A549 (cell line): Measurements from ENCODE around the gene CEP72. TPM values are rescaled to one million over a fixed set of nuclear protein-coding genes. Genes with fewer than 3 reads are reported as not detected.

ENCODE experiments used
- ATAC-seq, 2 experiments: fragments of 200-7000 bp in 1 of 2; fragments of >200 bp in 1 of 2; cut with Nextera tagmentation in 1 of 2; cut with Tn5 transposase in 1 of 2; 3 replicates each; pipeline versions ENCODE4 v1.8.0 to v1.9.1; 2018 to 2020; ENCODE audit warnings: mild to moderate bottlenecking in 1 of 2, moderate library complexity in 1 of 2
- CTCF ChIA-PET: fragments of 300-600 bp; sonication (Branson Sonifier 250); formaldehyde crosslinking; extraction: SDS; loops from one replicate; lab custom pipeline; 2021; ENCODE audit warnings: antibody characterized with exemption, inconsistent platforms; lab: Yijun Ruan, JAX
- POLR2A ChIA-PET: fragments of 350-600 bp; formaldehyde crosslinking; extraction: SDS; loops from one replicate; lab custom pipeline; 2021; ENCODE audit warnings: antibody characterized with exemption, inconsistent platforms; lab: Yijun Ruan, JAX
- DNase-seq, 2 experiments: peaks; one replicate each; pipeline versions ENCODE4 v3.0.0 to v3.0.0-alpha.2; 2011 to 2016; ENCODE audit warnings: low read depth in 1 of 2, low spot score in 1 of 2
- FAIRE-seq: peaks from 2 replicates; lab custom pipeline; 2011; peaks lifted over from hg19 to GRCh38; lab: Jason Lieb, UNC
- H3K27ac ChIP-seq, 2 experiments: fragments of >200 bp; sonication (Bioruptor Twin); formaldehyde crosslinking; 3 replicates each; pipeline ENCODE4 v1.5.1; 2016 to 2017
- H3K4me1 ChIP-seq: fragments of >200 bp; sonication (Bioruptor Twin); formaldehyde crosslinking; 3 replicates; pipeline ENCODE4 v1.6.1; 2016
- H3K4me2 ChIP-seq: fragments of >200 bp; sonication (Bioruptor Twin); formaldehyde crosslinking; 3 replicates; pipeline ENCODE4 v1.6.1; 2016
- H3K4me3 ChIP-seq: fragments of >200 bp; sonication (Bioruptor Twin); formaldehyde crosslinking; 3 replicates; pipeline ENCODE4 v1.5.1; 2016
- H3K9me3 ChIP-seq: fragments of >200 bp; sonication (Bioruptor Twin); formaldehyde crosslinking; 3 replicates; pipeline ENCODE4 v1.6.1; 2016
- BCL3 ChIP-seq: fragments of >200 bp; sonication (Bioruptor Twin); formaldehyde crosslinking; IDR thresholded peaks from 3 replicates; pipeline ENCODE4 v1.6.1; 2016
- CBX2 ChIP-seq: fragments of 200-600 bp; sonication (generic); IDR thresholded peaks from 2 replicates; pipeline ENCODE4 v1.6.1; 2016; ENCODE audit warnings: low read depth, mild to moderate bottlenecking, borderline replicate concordance
- CEBPB ChIP-seq, 2 experiments: fragments of >200 bp in 1 of 2; sonication (Bioruptor Twin) in 1 of 2; formaldehyde crosslinking in 1 of 2; IDR thresholded peaks; 2 replicates each; pipeline ENCODE4 v1.6.1; 2012 to 2016
- EP300 ChIP-seq, 2 experiments: fragments of >200 bp; sonication (Bioruptor Twin); formaldehyde crosslinking; IDR thresholded peaks; 2 replicates in 1 of 2; 3 replicates in 1 of 2; pipeline ENCODE4 v1.6.1; 2016 to 2017
- FOXS1 ChIP-seq: fragments of 250-450 bp; sonication (Bioruptor Pico); IDR thresholded peaks from 2 replicates; pipeline ENCODE4 v1.5.0; 2020; ENCODE audit warnings: mild to moderate bottlenecking, moderate library complexity
- GATA3 ChIP-seq: IDR thresholded peaks from 2 replicates; pipeline ENCODE4 v1.6.1; 2012; ENCODE audit warnings: borderline replicate concordance
- HES2 ChIP-seq: fragments of >200 bp; sonication (Bioruptor Twin); formaldehyde crosslinking; IDR thresholded peaks from 2 replicates; pipeline ENCODE4 v1.6.1; 2016
- HEYL ChIP-seq: fragments of 250-450 bp; sonication (Bioruptor Pico); IDR thresholded peaks from 2 replicates; pipeline ENCODE4 v1.8.0; 2021; ENCODE audit warnings: mild to moderate bottlenecking, moderate library complexity
- HOXB13 ChIP-seq: fragments of 250-450 bp; sonication (Bioruptor Pico); IDR thresholded peaks from 2 replicates; pipeline ENCODE4 v1.5.0; 2020; ENCODE audit warnings: low read depth, mild to moderate bottlenecking, moderate library complexity
- KDM1A ChIP-seq: fragments of 200-600 bp; sonication (generic); IDR thresholded peaks from 2 replicates; pipeline ENCODE4 v1.6.1; 2016; ENCODE audit warnings: low read depth, mild to moderate bottlenecking
- MAZ ChIP-seq: fragments of 150-350 bp; IDR thresholded peaks from 2 replicates; pipeline ENCODE4 v1.6.1; 2014; ENCODE audit warnings: antibody characterized with exemption, low read depth, low read length, borderline replicate concordance
- NPAS2 ChIP-seq: fragments of 250-450 bp; sonication (Bioruptor Pico); IDR thresholded peaks from 2 replicates; pipeline ENCODE4 v1.8.0; 2022; ENCODE audit warnings: mild to moderate bottlenecking, moderate library complexity, borderline replicate concordance
- POLR2AphosphoS2 ChIP-seq: conservative IDR thresholded peaks from 2 replicates; pipeline ENCODE4 v1.6.1; 2012; ENCODE audit warnings: low read length, improper control_type of control experiment, inconsistent platforms
- RAD21 ChIP-seq, 2 experiments: fragments of >200 bp in 1 of 2; sonication (Bioruptor Twin) in 1 of 2; formaldehyde crosslinking in 1 of 2; IDR thresholded peaks in 1 of 2; conservative IDR thresholded peaks in 1 of 2; 2 replicates in 1 of 2; 3 replicates in 1 of 2; pipeline ENCODE4 v1.6.1; 2012 to 2018; ENCODE audit warnings: inconsistent platforms in 1 of 2
- RCOR1 ChIP-seq: fragments of 150-350 bp; IDR thresholded peaks from 2 replicates; pipeline ENCODE4 v1.6.1; 2014; ENCODE audit warnings: antibody characterized with exemption, low read length, low read depth
- REST ChIP-seq: fragments of 200-600 bp; sonication (generic); IDR thresholded peaks from 2 replicates; pipeline ENCODE4 v1.6.1; 2016; ENCODE audit warnings: antibody characterized with exemption, mild to moderate bottlenecking, moderate library complexity
- RFX5 ChIP-seq: fragments of 450-650 bp; IDR thresholded peaks from 2 replicates; pipeline ENCODE4 v1.7.1; 2014; ENCODE audit warnings: antibody characterized with exemption, mild to moderate bottlenecking, moderate library complexity
- SREBF2 ChIP-seq: fragments of 450-650 bp; IDR thresholded peaks from 2 replicates; pipeline ENCODE4 v1.6.1; 2014; ENCODE audit warnings: mild to moderate bottlenecking, moderate library complexity
- TFCP2L1 ChIP-seq: fragments of 250-450 bp; sonication (Bioruptor Pico); IDR thresholded peaks from 2 replicates; pipeline ENCODE4 v1.5.0; 2021; ENCODE audit warnings: mild to moderate bottlenecking
- TP53 ChIP-seq: fragments of 250-450 bp; sonication (Bioruptor Pico); IDR thresholded peaks from 2 replicates; pipeline ENCODE4 v1.5.0; 2021; ENCODE audit warnings: mild to moderate bottlenecking, moderate library complexity
- USF2 ChIP-seq: fragments of 450-650 bp; IDR thresholded peaks from 2 replicates; pipeline ENCODE4 v1.6.1; 2014; ENCODE audit warnings: antibody characterized with exemption
- ZSCAN20 ChIP-seq: fragments of 250-450 bp; sonication (Bioruptor Pico); IDR thresholded peaks from 2 replicates; pipeline ENCODE4 v1.8.0; 2022; ENCODE audit warnings: mild to moderate bottlenecking, moderate library complexity
- WGBS: methylation state at CpG from one replicate; pipeline ENCODE4 v1.1.6; 2017; ENCODE audit errors: missing lambda C conversion rate; 5-methylcytosine and 5-hydroxymethylcytosine counted together
- polyA plus RNA-seq, 4 experiments: library from polyadenylated mRNA; depleted of rRNA in 3 of 4; stranded (reverse); fragments of >200 nt; fragmentation: RNase III in 1 of 4; extraction: RNeasy Plus Mini Kit Qiagen cat#74134 plus additional on column Dnase treatment in 1 of 4; gene quantifications; 2 replicates in 3 of 4; 3 replicates in 1 of 4; pipeline ENCODE4 v1.2.3, GENCODE V29; 2011 to 2017

Gene CEP72
- polyA plus RNA-seq, 2 of the 4 experiments (the other 2 are of a cell fraction): 10.8 to 11.1 TPM

- no peak for ATAC-seq
- DNase-seq: no peak
- no peak for FAIRE-seq
- ChIA-PET POLR2A (no interaction called here), CTCF (interaction anchor here (0.8 to 1.6 kb wide), 4 partner anchors 15 to 285 kb away, joined by 3 read pairs; no protein-coding TSS in a partner anchor)
- no peaks in the 10 kb centered on the region for H3K4me1 ChIP-seq
- WGBS: 83% methylated on average over 8 of the region's 8 CpGs
- H3K4me3 ChIP-seq: no peak overlapping the region
- no peak overlapping the region for H3K27ac ChIP-seq
- TF ChIP-seq POLR2AphosphoS2: no peak
- TF ChIP-seq CBX2: no peak
- TF ChIP-seq HEYL (CRISPR knock-in tag): no peak
- no peak for TF ChIP-seq RCOR1
- no peaks in the 10 kb centered on the region for H3K9me3 ChIP-seq
- H3K4me2 ChIP-seq: no peak overlapping the region
These were observed 8.5 kb downstream of the CEP72 start for GRCh38 chr5:620586-621180.

GRCh38 chr5:621341-621761 lies 9.2 kb downstream of the CEP72 start:
- Histone ChIP-seq H3K9me3 (no peaks in the 10 kb centered on the region), H3K4me1 (no peaks in the 10 kb centered on the region), H3K27ac (no peak overlapping the region), H3K4me3 (no peak overlapping the region), H3K4me2 (no peak overlapping the region)
- no peak for TF ChIP-seq CEBPB (IDR thresholded peaks at IDR 0.05)
- DNase-seq (no peak), FAIRE-seq (no peak), ATAC-seq (no peak)
- ChIA-PET CTCF (interaction anchor here (1.0 to 1.6 kb wide), 3 partner anchors 14 to 175 kb away, joined by 3 read pairs; no protein-coding TSS in a partner anchor), POLR2A (no interaction called here)
- 93% methylated on average over 16 of the region's 16 CpGs for WGBS

GRCh38 chr5:622359-622758 lies 10.2 kb downstream of the CEP72 start:
- H3K4me2 ChIP-seq: no peak overlapping the region
- FAIRE-seq (no peak), ATAC-seq (peak; percentile 15 to 58; a peak in 3 of 6 replicates), DNase-seq (no peak)
- no peak overlapping the region for H3K27ac ChIP-seq
- ChIA-PET POLR2A (no interaction called here), CTCF (interaction anchor here (0.7 kb wide), 1 partner anchor 156 kb away, joined by 3 read pairs; no protein-coding TSS in a partner anchor)
- 65% methylated on average over 4 of the region's 9 CpGs for WGBS
- no peaks in the 10 kb centered on the region for H3K4me1 ChIP-seq
- H3K9me3 ChIP-seq: no peaks in the 10 kb centered on the region
- no peak for TF ChIP-seq NPAS2 (CRISPR knock-in tag)
- TF ChIP-seq SREBF2: no peak
- TF ChIP-seq RAD21 (conservative IDR thresholded peaks at IDR 0.05 in 1 of 2, IDR thresholded peaks at IDR 0.05 in 1 of 2): no peak
- no peak for TF ChIP-seq CEBPB (IDR thresholded peaks at IDR 0.05)
- TF ChIP-seq RFX5: no peak
- no peak for TF ChIP-seq MAZ
- H3K4me3 ChIP-seq: no peak overlapping the region

GRCh38 chr5:622946-623522 lies 10.9 kb downstream of the CEP72 start:
- ATAC-seq: no peak
- no peak for FAIRE-seq
- no peak overlapping the region for H3K4me2 ChIP-seq
- DNase-seq: no peak
- ChIA-PET CTCF (interaction anchor here (0.7 kb wide), 1 partner anchor 157 kb away, joined by 3 read pairs; no protein-coding TSS in a partner anchor), POLR2A (no interaction called here)
- no peak for TF ChIP-seq NPAS2 (CRISPR knock-in tag)
- no peak for TF ChIP-seq TP53 (CRISPR knock-in tag)
- TF ChIP-seq RCOR1: no peak
- no peak for TF ChIP-seq HOXB13 (CRISPR knock-in tag)
- no peak for TF ChIP-seq REST
- TF ChIP-seq HES2: no peak
- no peak for TF ChIP-seq ZSCAN20 (CRISPR knock-in tag)
- no peak for TF ChIP-seq TFCP2L1 (CRISPR knock-in tag)
- TF ChIP-seq GATA3: no peak
- no peak for TF ChIP-seq BCL3
- TF ChIP-seq KDM1A: no peak
- TF ChIP-seq FOXS1 (CRISPR knock-in tag): no peak
- no peak for TF ChIP-seq EP300 (IDR thresholded peaks at IDR 0.05)
- no peak for TF ChIP-seq RFX5
- no peak for TF ChIP-seq USF2
- TF ChIP-seq, all 56 proteins: peak for 0
- 98% methylated on average over 27 of the region's 31 CpGs for WGBS
- no peak overlapping the region for H3K4me3 ChIP-seq
- no peak overlapping the region for H3K27ac ChIP-seq
- no peaks in the 10 kb centered on the region for H3K9me3 ChIP-seq
- no peaks in the 10 kb centered on the region for H3K4me1 ChIP-seq
